Measurements from ENCODE around the gene PACS1. TPM values are rescaled to one million over a fixed set of nuclear protein-coding genes. Genes with fewer than 3 reads are reported as not detected.

The PACS1 gene
- total and polyA plus RNA-seq, 2 donors, result 9.2 to 29.5 TPM

GRCh38 chr11:66237867-66238266 lies 167.8 kb downstream of the PACS1 start:
- Histone ChIP-seq H3K9me3 (ENCODE audit: control insufficient read depth in 2 of 2, insufficient read depth in 1 of 2, low read length in 1 of 2) (no peaks in the 10 kb centered on the region), H3K27ac (ENCODE audit: low read depth in 1 of 2, low read length in 1 of 2) (no peak overlapping the region), H3K4me3 (ENCODE audit: low read length in 2 of 2) (no peak overlapping the region), H3K4me1 (ENCODE audit: control insufficient read depth in 2 of 2, insufficient read depth in 2 of 2, low read length in 2 of 2) (peaks cover 38 to 60% of the 10 kb centered on the region in 2 donors), H3K27me3 (ENCODE audit: control insufficient read depth in 2 of 2, insufficient read depth in 1 of 2, low read length in 1 of 2) (no peaks in the 10 kb centered on the region), H3K36me3 (ENCODE audit: control insufficient read depth in 2 of 2, insufficient read depth in 2 of 2, low read length in 1 of 2) (peaks cover 41 to 64% of the 10 kb centered on the region in 2 donors)
- DNase-seq (ENCODE audit: low read depth in 6 of 9, low spot score in 9 of 9), result no peak
- 98% methylated on average over 6 of the region's 6 CpGs for WGBS

GRCh38 chr11:66238786-66239413 lies 168.8 kb downstream of the PACS1 start:
- WGBS, result 94% methylated on average over 17 of the region's 17 CpGs
- H3K27ac ChIP-seq (ENCODE audit: low read depth in 1 of 2, low read length in 1 of 2), result peak overlapping the region in 1 of 2 donors; percentile 97
- DNase-seq (ENCODE audit: low read depth in 6 of 9, low spot score in 9 of 9), result no peak
- H3K4me1 ChIP-seq (ENCODE audit: control insufficient read depth in 2 of 2, insufficient read depth in 2 of 2, low read length in 2 of 2), result peaks cover 46 to 71% of the 10 kb centered on the region in 2 donors
- peaks cover 31 to 54% of the 10 kb centered on the region in 2 donors for H3K36me3 ChIP-seq (ENCODE audit: control insufficient read depth in 2 of 2, insufficient read depth in 2 of 2, low read length in 1 of 2)
- H3K9me3 ChIP-seq (ENCODE audit: control insufficient read depth in 2 of 2, insufficient read depth in 1 of 2, low read length in 1 of 2), result no peaks in the 10 kb centered on the region
- H3K4me3 ChIP-seq (ENCODE audit: low read length in 2 of 2), result no peak overlapping the region
- H3K27me3 ChIP-seq (ENCODE audit: control insufficient read depth in 2 of 2, insufficient read depth in 1 of 2, low read length in 1 of 2), result no peaks in the 10 kb centered on the region

- 69% methylated on average over 3 of the region's 3 CpGs for WGBS
- Histone ChIP-seq H3K4me1 (ENCODE audit: control insufficient read depth in 2 of 2, insufficient read depth in 2 of 2, low read length in 2 of 2) (peaks cover 53 to 77% of the 10 kb centered on the region in 2 donors), H3K36me3 (ENCODE audit: control insufficient read depth in 2 of 2, insufficient read depth in 2 of 2, low read length in 1 of 2) (peaks cover 25 to 48% of the 10 kb centered on the region in 2 donors), H3K4me3 (ENCODE audit: low read length in 2 of 2) (no peak overlapping the region), H3K9me3 (ENCODE audit: control insufficient read depth in 2 of 2, insufficient read depth in 1 of 2, low read length in 1 of 2) (no peaks in the 10 kb centered on the region), H3K27me3 (ENCODE audit: control insufficient read depth in 2 of 2, insufficient read depth in 1 of 2, low read length in 1 of 2) (no peaks in the 10 kb centered on the region), H3K27ac (ENCODE audit: low read depth in 1 of 2, low read length in 1 of 2) (peak overlapping the region; percentile 3 to 97)
- peak in 3 of 9 donors; percentile 42 to 70 (median 48) for DNase-seq (ENCODE audit: low read depth in 6 of 9, low spot score in 9 of 9)
Observed at GRCh38 chr11:66239511-66239910, 169.4 kb downstream of the PACS1 start.

GRCh38 chr11:66239998-66240780 lies 170.1 kb downstream of the PACS1 start:
- Histone ChIP-seq H3K27me3 (ENCODE audit: control insufficient read depth in 2 of 2, insufficient read depth in 1 of 2, low read length in 1 of 2) (no peaks in the 10 kb centered on the region), H3K36me3 (ENCODE audit: control insufficient read depth in 2 of 2, insufficient read depth in 2 of 2, low read length in 1 of 2) (peaks cover 23 to 48% of the 10 kb centered on the region in 2 donors), H3K4me1 (ENCODE audit: control insufficient read depth in 2 of 2, insufficient read depth in 2 of 2, low read length in 2 of 2) (peaks cover 58 to 84% of the 10 kb centered on the region in 2 donors), H3K9me3 (ENCODE audit: control insufficient read depth in 2 of 2, insufficient read depth in 1 of 2, low read length in 1 of 2) (no peaks in the 10 kb centered on the region), H3K27ac (ENCODE audit: low read depth in 1 of 2, low read length in 1 of 2) (peak overlapping the region in 1 of 2 donors; percentile 97), H3K4me3 (ENCODE audit: low read length in 2 of 2) (no peak overlapping the region)
- 91% methylated on average over 25 of the region's 25 CpGs for WGBS
- DNase-seq (ENCODE audit: low read depth in 6 of 9, low spot score in 9 of 9), result peak in 1 of 9 donors; percentile 18

GRCh38 chr11:66240781-66241136 lies 170.7 kb downstream of the PACS1 start:
- DNase-seq (ENCODE audit: low read depth in 6 of 9, low spot score in 9 of 9), result no peak
- H3K9me3 ChIP-seq (ENCODE audit: control insufficient read depth in 2 of 2, insufficient read depth in 1 of 2, low read length in 1 of 2), result no peaks in the 10 kb centered on the region
- no peak overlapping the region for H3K4me3 ChIP-seq (ENCODE audit: low read length in 2 of 2)
- no peaks in the 10 kb centered on the region for H3K27me3 ChIP-seq (ENCODE audit: control insufficient read depth in 2 of 2, insufficient read depth in 1 of 2, low read length in 1 of 2)
- 89% methylated on average over 9 of the region's 9 CpGs for WGBS
- peaks cover 18 to 44% of the 10 kb centered on the region in 2 donors for H3K36me3 ChIP-seq (ENCODE audit: control insufficient read depth in 2 of 2, insufficient read depth in 2 of 2, low read length in 1 of 2)
- peak overlapping the region; percentile 19 to 97 for H3K27ac ChIP-seq (ENCODE audit: low read depth in 1 of 2, low read length in 1 of 2)
- peaks cover 58 to 86% of the 10 kb centered on the region in 2 donors for H3K4me1 ChIP-seq (ENCODE audit: control insufficient read depth in 2 of 2, insufficient read depth in 2 of 2, low read length in 2 of 2)

GRCh38 chr11:66242095-66242765 lies 172.2 kb downstream of the PACS1 start:
- Histone ChIP-seq H3K4me3 (ENCODE audit: low read length in 2 of 2) (peak overlapping the region; percentile 22 to 24), H3K27me3 (ENCODE audit: control insufficient read depth in 2 of 2, insufficient read depth in 1 of 2, low read length in 1 of 2) (no peaks in the 10 kb centered on the region), H3K36me3 (ENCODE audit: control insufficient read depth in 2 of 2, insufficient read depth in 2 of 2, low read length in 1 of 2) (peaks cover 15 to 44% of the 10 kb centered on the region in 2 donors), H3K4me1 (ENCODE audit: control insufficient read depth in 2 of 2, insufficient read depth in 2 of 2, low read length in 2 of 2) (peaks cover 58 to 96% of the 10 kb centered on the region in 2 donors), H3K9me3 (ENCODE audit: control insufficient read depth in 2 of 2, insufficient read depth in 1 of 2, low read length in 1 of 2) (no peaks in the 10 kb centered on the region), H3K27ac (ENCODE audit: low read depth in 1 of 2, low read length in 1 of 2) (peak overlapping the region; percentile 87 to 97)
- DNase-seq (ENCODE audit: low read depth in 6 of 9, low spot score in 9 of 9), result peak in 6 of 9 donors; percentile 65 to 92 (median 82)
- WGBS, result 33% methylated on average over 14 of the region's 14 CpGs

- WGBS, result 45% methylated on average over 13 of the region's 13 CpGs
- Histone ChIP-seq H3K9me3 (ENCODE audit: control insufficient read depth in 2 of 2, insufficient read depth in 1 of 2, low read length in 1 of 2) (no peaks in the 10 kb centered on the region), H3K36me3 (ENCODE audit: control insufficient read depth in 2 of 2, insufficient read depth in 2 of 2, low read length in 1 of 2) (peaks cover 13 to 44% of the 10 kb centered on the region in 2 donors), H3K27me3 (ENCODE audit: control insufficient read depth in 2 of 2, insufficient read depth in 1 of 2, low read length in 1 of 2) (no peaks in the 10 kb centered on the region), H3K27ac (ENCODE audit: low read depth in 1 of 2, low read length in 1 of 2) (peak overlapping the region; percentile 87 to 97), H3K4me3 (ENCODE audit: low read length in 2 of 2) (peak overlapping the region; percentile 17 to 34), H3K4me1 (ENCODE audit: control insufficient read depth in 2 of 2, insufficient read depth in 2 of 2, low read length in 2 of 2) (peaks cover 53 to 87% of the 10 kb centered on the region in 2 donors)
- peak in 8 of 9 donors; percentile 70 to 94 (median 84) for DNase-seq (ENCODE audit: low read depth in 6 of 9, low spot score in 9 of 9)
Observed at GRCh38 chr11:66243782-66244535, 173.9 kb downstream of the PACS1 start.

GRCh38 chr11:66247295-66247694 lies 177.2 kb downstream of the PACS1 start:
- 97% methylated on average over 4 of the region's 4 CpGs for WGBS
- Histone ChIP-seq H3K36me3 (ENCODE audit: control insufficient read depth in 2 of 2, insufficient read depth in 2 of 2, low read length in 1 of 2) (peaks cover 10 to 33% of the 10 kb centered on the region in 2 donors), H3K4me1 (ENCODE audit: control insufficient read depth in 2 of 2, insufficient read depth in 2 of 2, low read length in 2 of 2) (peaks cover 28 to 68% of the 10 kb centered on the region in 2 donors), H3K27me3 (ENCODE audit: control insufficient read depth in 2 of 2, insufficient read depth in 1 of 2, low read length in 1 of 2) (no peaks in the 10 kb centered on the region), H3K4me3 (ENCODE audit: low read length in 2 of 2) (no peak overlapping the region), H3K9me3 (ENCODE audit: control insufficient read depth in 2 of 2, insufficient read depth in 1 of 2, low read length in 1 of 2) (no peaks in the 10 kb centered on the region), H3K27ac (ENCODE audit: low read depth in 1 of 2, low read length in 1 of 2) (no peak overlapping the region)
- no peak for DNase-seq (ENCODE audit: low read depth in 6 of 9, low spot score in 9 of 9)

Measured in thymus (tissue), 11 donors.